Glutamatergic neuron (in vitro differentiated cells): Measurements from ENCODE around the gene PDE6G. TPM values are rescaled to one million over a fixed set of nuclear protein-coding genes. Genes with fewer than 3 reads are reported as not detected.

Experiments used
- DNase-seq: peaks from one replicate; pipeline ENCODE4 v3.0.0; 2022
- H3K27ac Mint-ChIP-seq: one replicate; pipeline ENCODE4 v1.8.0; 2020; ENCODE audit warnings: mild to moderate bottlenecking, mixed read lengths, inconsistent platforms; ENCODE audit not compliant: unreplicated experiment
- H3K27me3 Mint-ChIP-seq: one replicate; pipeline ENCODE4 v1.8.0; 2020; ENCODE audit warnings: mild to moderate bottlenecking, moderate library complexity, mixed read lengths, inconsistent platforms; ENCODE audit not compliant: unreplicated experiment
- H3K36me3 Mint-ChIP-seq: one replicate; pipeline ENCODE4 v1.8.0; 2020; ENCODE audit warnings: mild to moderate bottlenecking, mixed read lengths, inconsistent platforms; ENCODE audit not compliant: unreplicated experiment
- H3K4me1 Mint-ChIP-seq: one replicate; pipeline ENCODE4 v1.8.0; 2020; ENCODE audit warnings: mild to moderate bottlenecking, low read depth, mixed read lengths, inconsistent platforms; ENCODE audit not compliant: unreplicated experiment
- H3K4me3 Mint-ChIP-seq: one replicate; pipeline ENCODE4 v1.8.0; 2020; ENCODE audit warnings: mild to moderate bottlenecking, mixed read lengths, inconsistent platforms; ENCODE audit not compliant: unreplicated experiment
- H3K9me3 Mint-ChIP-seq: one replicate; pipeline ENCODE4 v1.8.0; 2020; ENCODE audit warnings: mild to moderate bottlenecking, moderate library complexity, mixed read lengths, inconsistent platforms; ENCODE audit not compliant: unreplicated experiment
- CTCF ChIP-seq: fragments of 200-600 bp; sonication (generic); IDR thresholded peaks from one replicate; pipeline ENCODE4 v1.5.0; 2021; ENCODE audit not compliant: partially characterized antibody, unreplicated experiment
- total RNA-seq: library from RNA; stranded (reverse); fragmentation: NEBNext Ultra II Directional; extraction: Animal tissue kit (Norgen Biotek cat#: 25700); gene quantifications from one replicate; pipeline ENCODE4 v1.2.1, GENCODE V29; 2021; ENCODE audit not compliant: unreplicated experiment

The PDE6G gene
- total RNA-seq, 1 donor from 2014 or later = not detected

GRCh38 chr17:81691196-81691595, 34.9 kb upstream of the PDE6G start:
- no peak for DNase-seq
- no peaks in the 10 kb centered on the region for H3K36me3 Mint-ChIP-seq
- peak overlapping the region; percentile 55 for H3K27ac Mint-ChIP-seq
- no peak for TF ChIP-seq CTCF
- H3K4me1 Mint-ChIP-seq = peaks cover 15% of the 10 kb centered on the region
- H3K9me3 Mint-ChIP-seq = peaks cover 17% of the 10 kb centered on the region
- no peaks in the 10 kb centered on the region for H3K27me3 Mint-ChIP-seq
- no peak overlapping the region for H3K4me3 Mint-ChIP-seq

- Mint-ChIP-seq H3K4me1 (peaks cover 15% of the 10 kb centered on the region), H3K36me3 (no peaks in the 10 kb centered on the region), H3K27me3 (no peaks in the 10 kb centered on the region), H3K27ac (no peak overlapping the region), H3K4me3 (no peak overlapping the region), H3K9me3 (peaks cover 19% of the 10 kb centered on the region)
- no peak for TF ChIP-seq CTCF
- DNase-seq = no peak
Observed at GRCh38 chr17:81690549-81690948, 34.2 kb upstream of the PDE6G start.

GRCh38 chr17:81690066-81690465, 33.7 kb upstream of the PDE6G start:
- Mint-ChIP-seq H3K9me3 (peaks cover 19% of the 10 kb centered on the region), H3K36me3 (no peaks in the 10 kb centered on the region), H3K4me3 (peak overlapping the region; percentile 38), H3K27me3 (no peaks in the 10 kb centered on the region), H3K27ac (peak overlapping the region; percentile 88), H3K4me1 (peaks cover 15% of the 10 kb centered on the region)
- DNase-seq = no peak
- no peak for TF ChIP-seq CTCF

- Mint-ChIP-seq H3K9me3 (peaks cover 21% of the 10 kb centered on the region), H3K4me1 (peaks cover 17% of the 10 kb centered on the region), H3K27ac (peak overlapping the region; percentile 88), H3K36me3 (no peaks in the 10 kb centered on the region), H3K4me3 (peak overlapping the region; percentile 4), H3K27me3 (peaks cover 1% of the 10 kb centered on the region)
- DNase-seq = no peak
- TF ChIP-seq CTCF = no peak
Observed at GRCh38 chr17:81688616-81689015, 32.3 kb upstream of the PDE6G start.

- peak; percentile 47 for DNase-seq
- peaks cover 22% of the 10 kb centered on the region for H3K9me3 Mint-ChIP-seq
- peak overlapping the region; percentile 88 for H3K27ac Mint-ChIP-seq
- H3K36me3 Mint-ChIP-seq = no peaks in the 10 kb centered on the region
- H3K4me3 Mint-ChIP-seq = peak overlapping the region; percentile 55
- no peak for TF ChIP-seq CTCF
- H3K27me3 Mint-ChIP-seq = peaks cover 2% of the 10 kb centered on the region
- peaks cover 17% of the 10 kb centered on the region for H3K4me1 Mint-ChIP-seq
Observed at GRCh38 chr17:81687770-81688541, 31.6 kb upstream of the PDE6G start.
